Measurements from ENCODE around the gene FAR2.

GRCh38 chr12:29207120-29207519, 58.0 kb downstream of the FAR2 start:
- no peak for TF ChIP-seq CTCF (IDR thresholded peaks at IDR 0.05; ENCODE audit: low read length)
- no peak for TF ChIP-seq EZH2 (IDR thresholded peaks at IDR 0.05; ENCODE audit: borderline replicate concordance, low read length)
